HepG2 (cell line): ENCODE results near the gene CUL7. TPM values are rescaled to one million over a fixed set of nuclear protein-coding genes. Genes with fewer than 3 reads are reported as not detected.

ENCODE experiments used
- ARNTL ChIP-seq: sonication (generic); formaldehyde crosslinking; IDR thresholded peaks from 2 replicates; pipeline ENCODE4 v1.4.0; 2020; ENCODE audit warnings: mild to moderate bottlenecking, missing genetic modification reagents
- FIP1L1 ChIP-seq: fragments of 200-400 bp; formaldehyde crosslinking; IDR thresholded peaks from 2 replicates; pipeline ENCODE4 v1.6.1; 2018; ENCODE audit warnings: low read depth, mild to moderate bottlenecking, low read length, moderate library complexity, borderline replicate concordance; ENCODE audit not compliant: insufficient read depth
- KLF15 ChIP-seq: sonication (generic); formaldehyde crosslinking; IDR thresholded peaks from 2 replicates; pipeline ENCODE4 v1.8.1; 2023; ENCODE audit warnings: borderline replicate concordance, mild to moderate bottlenecking, inconsistent platforms, missing genetic modification reagents, mixed read lengths
- PAF1 ChIP-seq: IDR thresholded peaks from 2 replicates; pipeline ENCODE4 v1.6.1; 2016; ENCODE audit warnings: missing genetic modification reagents, missing compliant biosample characterization
- POLR2AphosphoS5 ChIP-seq: IDR thresholded peaks from 2 replicates; pipeline ENCODE4 v1.6.1; 2012; ENCODE audit warnings: low read depth, low read length
- SOX5 ChIP-seq: IDR thresholded peaks from 2 replicates; pipeline ENCODE4 v1.6.1; 2016; ENCODE audit warnings: borderline replicate concordance
- SP5 ChIP-seq: IDR thresholded peaks from 2 replicates; pipeline ENCODE4 v1.6.1; 2016; ENCODE audit warnings: low read depth, borderline replicate concordance
- ZNF431 ChIP-seq: sonication (generic); formaldehyde crosslinking; IDR thresholded peaks from 2 replicates; pipeline ENCODE4 v1.9.0; 2022; ENCODE audit warnings: missing genetic modification reagents, low read depth, mild to moderate bottlenecking, borderline replicate concordance
- ZNF44 ChIP-seq: sonication (generic); formaldehyde crosslinking; IDR thresholded peaks from 2 replicates; pipeline ENCODE4 v1.5.1; 2020; ENCODE audit warnings: mild to moderate bottlenecking, missing genetic modification reagents
- ZNF543 ChIP-seq: sonication (generic); formaldehyde crosslinking; IDR thresholded peaks from 2 replicates; pipeline ENCODE4 v1.4.0; 2020; ENCODE audit warnings: mild to moderate bottlenecking, missing genetic modification reagents
- ZNF558 ChIP-seq: sonication (generic); formaldehyde crosslinking; IDR thresholded peaks from 2 replicates; pipeline ENCODE4 v1.9.0; 2022; ENCODE audit warnings: mild to moderate bottlenecking, missing genetic modification reagents, borderline replicate concordance
- ZNF577 ChIP-seq: sonication (generic); formaldehyde crosslinking; IDR thresholded peaks from 2 replicates; pipeline ENCODE4 v1.4.0; 2020; ENCODE audit warnings: mild to moderate bottlenecking, low read depth, missing genetic modification reagents, borderline replicate concordance
- ZNF644 ChIP-seq: IDR thresholded peaks from 2 replicates; pipeline ENCODE4 v1.6.1; 2016; ENCODE audit warnings: low read depth
- ZNF678 ChIP-seq: sonication (generic); formaldehyde crosslinking; IDR thresholded peaks from 2 replicates; pipeline ENCODE4 v1.4.0; 2020; ENCODE audit warnings: mild to moderate bottlenecking, missing genetic modification reagents
- ZNF790 ChIP-seq: sonication (generic); formaldehyde crosslinking; IDR thresholded peaks from 2 replicates; pipeline ENCODE4 v1.8.0; 2022; ENCODE audit warnings: missing genetic modification reagents, mild to moderate bottlenecking, borderline replicate concordance
- polyA plus RNA-seq, 8 experiments: library from polyadenylated mRNA; depleted of rRNA in 3 of 8; stranded (reverse) in 7 of 8; unstranded in 1 of 8; fragments of >200 nt; fragmentation: Illumina TruSeq in 4 of 8; extraction: Trizol in 4 of 8; gene quantifications; 2 replicates each; pipeline versions ENCODE4 v1.2.1 to v1.2.3, GENCODE V29; 2011 to 2016; ENCODE audit warnings: low read depth in 4 of 8, missing spikeins in 1 of 8, mixed read lengths in 1 of 8; ENCODE audit not compliant: insufficient read depth in 1 of 8
- total RNA-seq, 5 experiments: library from RNA; depleted of rRNA; stranded (reverse); fragments of >200 nt; fragmentation: Illumina TruSeq; extraction: Trizol; gene quantifications; 2 replicates each; pipeline ENCODE4 v1.2.3, GENCODE V29; 2016; ENCODE audit warnings: low read depth in 1 of 5
- TF ChIP-seq, protein P1 (sequence below): sonication (generic); formaldehyde crosslinking; IDR thresholded peaks from 2 replicates; pipeline ENCODE4 v1.4.0; 2020; ENCODE audit warnings: missing genetic modification reagents
- TF ChIP-seq, protein P2 (sequence below): sonication (generic); formaldehyde crosslinking; IDR thresholded peaks from 2 replicates; pipeline ENCODE4 v1.5.1; 2020; ENCODE audit warnings: missing genetic modification reagents, mild to moderate bottlenecking, borderline replicate concordance
- TF ChIP-seq, protein P3 (sequence below): sonication (generic); formaldehyde crosslinking; IDR thresholded peaks from 2 replicates; pipeline ENCODE4 v1.8.0; 2022; ENCODE audit warnings: mild to moderate bottlenecking, missing genetic modification reagents, moderate library complexity
- TF ChIP-seq, protein P4 (sequence below): sonication (generic); formaldehyde crosslinking; conservative IDR thresholded peaks from 2 replicates; pipeline ENCODE4 v1.5.0; 2020; ENCODE audit warnings: missing genetic modification reagents

CUL7 gene
- total and polyA plus RNA-seq, 2 of the 13 experiments (the other 11 are each of a cell fraction or from before 2014, with no cell fraction given), result 32.0 to 60.7 TPM

DNA sequence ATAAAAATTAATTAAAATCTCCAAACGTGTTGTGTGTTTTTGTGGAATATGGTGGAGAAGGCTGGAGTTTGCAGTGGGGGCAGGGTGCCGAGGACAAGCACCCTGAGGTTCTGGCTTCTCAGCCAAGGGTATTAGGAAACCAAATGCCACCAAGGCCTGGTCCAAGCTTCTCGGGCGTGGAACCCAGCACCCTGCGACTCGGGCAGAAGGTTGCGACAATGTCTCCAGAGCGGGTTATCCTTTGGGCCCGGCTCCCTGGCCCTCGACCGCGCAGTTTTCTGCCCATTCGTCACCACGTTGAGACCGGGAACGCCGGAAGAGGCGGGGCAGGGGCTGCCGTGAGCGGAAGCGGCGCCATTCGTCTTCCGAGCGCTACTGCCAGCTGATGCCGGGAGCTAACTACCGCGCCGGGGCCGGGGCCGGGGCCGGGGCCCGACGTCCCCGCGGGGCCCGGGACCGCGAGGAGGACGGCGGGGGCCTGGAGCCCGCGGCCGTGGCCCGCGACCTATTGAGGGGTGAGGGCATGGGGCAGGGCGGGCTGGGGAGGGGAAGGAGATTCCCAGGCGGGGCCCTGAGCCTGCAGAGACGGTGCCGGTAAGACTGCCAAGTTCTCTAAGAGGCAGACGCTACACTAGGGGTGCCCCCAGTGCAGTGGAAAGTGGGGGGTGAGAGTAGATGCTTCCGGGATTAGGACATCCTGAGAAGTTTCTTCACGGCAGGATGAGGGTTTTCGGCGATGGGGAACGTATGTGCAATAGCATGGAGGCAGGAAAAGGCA, 32.2 kb downstream of the CUL7 start, which contains the start of gene RRP36 (continued):
- TF ChIP-seq, protein P1, sequence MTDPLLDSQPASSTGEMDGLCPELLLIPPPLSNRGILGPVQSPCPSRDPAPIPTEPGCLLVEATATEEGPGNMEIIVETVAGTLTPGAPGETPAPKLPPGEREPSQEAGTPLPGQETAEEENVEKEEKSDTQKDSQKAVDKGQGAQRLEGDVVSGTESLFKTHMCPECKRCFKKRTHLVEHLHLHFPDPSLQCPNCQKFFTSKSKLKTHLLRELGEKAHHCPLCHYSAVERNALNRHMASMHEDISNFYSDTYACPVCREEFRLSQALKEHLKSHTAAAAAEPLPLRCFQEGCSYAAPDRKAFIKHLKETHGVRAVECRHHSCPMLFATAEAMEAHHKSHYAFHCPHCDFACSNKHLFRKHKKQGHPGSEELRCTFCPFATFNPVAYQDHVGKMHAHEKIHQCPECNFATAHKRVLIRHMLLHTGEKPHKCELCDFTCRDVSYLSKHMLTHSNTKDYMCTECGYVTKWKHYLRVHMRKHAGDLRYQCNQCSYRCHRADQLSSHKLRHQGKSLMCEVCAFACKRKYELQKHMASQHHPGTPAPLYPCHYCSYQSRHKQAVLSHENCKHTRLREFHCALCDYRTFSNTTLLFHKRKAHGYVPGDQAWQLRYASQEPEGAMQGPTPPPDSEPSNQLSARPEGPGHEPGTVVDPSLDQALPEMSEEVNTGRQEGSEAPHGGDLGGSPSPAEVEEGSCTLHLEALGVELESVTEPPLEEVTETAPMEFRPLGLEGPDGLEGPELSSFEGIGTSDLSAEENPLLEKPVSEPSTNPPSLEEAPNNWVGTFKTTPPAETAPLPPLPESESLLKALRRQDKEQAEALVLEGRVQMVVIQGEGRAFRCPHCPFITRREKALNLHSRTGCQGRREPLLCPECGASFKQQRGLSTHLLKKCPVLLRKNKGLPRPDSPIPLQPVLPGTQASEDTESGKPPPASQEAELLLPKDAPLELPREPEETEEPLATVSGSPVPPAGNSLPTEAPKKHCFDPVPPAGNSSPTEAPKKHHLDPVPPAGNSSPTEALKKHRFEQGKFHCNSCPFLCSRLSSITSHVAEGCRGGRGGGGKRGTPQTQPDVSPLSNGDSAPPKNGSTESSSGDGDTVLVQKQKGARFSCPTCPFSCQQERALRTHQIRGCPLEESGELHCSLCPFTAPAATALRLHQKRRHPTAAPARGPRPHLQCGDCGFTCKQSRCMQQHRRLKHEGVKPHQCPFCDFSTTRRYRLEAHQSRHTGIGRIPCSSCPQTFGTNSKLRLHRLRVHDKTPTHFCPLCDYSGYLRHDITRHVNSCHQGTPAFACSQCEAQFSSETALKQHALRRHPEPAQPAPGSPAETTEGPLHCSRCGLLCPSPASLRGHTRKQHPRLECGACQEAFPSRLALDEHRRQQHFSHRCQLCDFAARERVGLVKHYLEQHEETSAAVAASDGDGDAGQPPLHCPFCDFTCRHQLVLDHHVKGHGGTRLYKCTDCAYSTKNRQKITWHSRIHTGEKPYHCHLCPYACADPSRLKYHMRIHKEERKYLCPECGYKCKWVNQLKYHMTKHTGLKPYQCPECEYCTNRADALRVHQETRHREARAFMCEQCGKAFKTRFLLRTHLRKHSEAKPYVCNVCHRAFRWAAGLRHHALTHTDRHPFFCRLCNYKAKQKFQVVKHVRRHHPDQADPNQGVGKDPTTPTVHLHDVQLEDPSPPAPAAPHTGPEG, result peak; percentile 47; the same call in 1 of the 2 replicates
- TF ChIP-seq SP5 (CRISPR knock-in tag) (peak; percentile 94), ZNF44 (CRISPR knock-in tag) (peak; percentile 87; the same call in 1 of the 2 replicates), ZNF431 (peak; percentile 27; the same call in 1 of the 2 replicates), ZNF543 (CRISPR knock-in tag) (no peak), ZNF678 (peak; percentile 54; the same call in 1 of the 2 replicates), KLF15 (CRISPR knock-in tag) (peak; percentile 54; the same call in 1 of the 2 replicates), ZNF644 (CRISPR knock-in tag) (peak; percentile 78; the same call in 1 of the 2 replicates), ZNF790 (no peak; the same call in 1 of the 2 replicates), SOX5 (CRISPR knock-in tag) (0 out of 2 replicates have a peak, but pooled peaks have one; percentile 18), ZNF558 (no peak), FIP1L1 (no peak), PAF1 (CRISPR knock-in tag) (no peak; the same call in 1 of the 2 replicates), ARNTL (CRISPR knock-in tag) (no peak; the same call in 1 of the 2 replicates), POLR2AphosphoS5 (peak; percentile 81), ZNF577 (CRISPR knock-in tag) (no peak)
- TF ChIP-seq, protein P2, sequence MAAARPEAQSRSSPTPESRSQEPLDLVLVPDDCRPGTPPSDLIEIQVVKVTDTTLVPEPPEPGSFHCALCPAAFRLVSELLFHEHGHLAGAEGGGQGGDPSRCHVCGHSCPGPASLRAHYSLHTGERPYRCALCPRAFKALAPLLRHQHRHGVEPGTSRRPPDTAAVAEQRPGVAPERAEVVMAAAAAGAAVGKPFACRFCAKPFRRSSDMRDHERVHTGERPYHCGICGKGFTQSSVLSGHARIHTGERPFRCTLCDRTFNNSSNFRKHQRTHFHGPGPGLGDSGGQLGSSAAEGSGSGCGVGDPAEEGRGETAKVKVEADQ (CRISPR knock-in tag), result peak; percentile 83; the same call in 1 of the 2 replicates
- TF ChIP-seq, protein P3, sequence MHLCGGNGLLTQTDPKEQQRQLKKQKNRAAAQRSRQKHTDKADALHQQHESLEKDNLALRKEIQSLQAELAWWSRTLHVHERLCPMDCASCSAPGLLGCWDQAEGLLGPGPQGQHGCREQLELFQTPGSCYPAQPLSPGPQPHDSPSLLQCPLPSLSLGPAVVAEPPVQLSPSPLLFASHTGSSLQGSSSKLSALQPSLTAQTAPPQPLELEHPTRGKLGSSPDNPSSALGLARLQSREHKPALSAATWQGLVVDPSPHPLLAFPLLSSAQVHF (CRISPR knock-in tag), result peak; percentile 73; the same call in 1 of the 2 replicates
- TF ChIP-seq, protein P4, sequence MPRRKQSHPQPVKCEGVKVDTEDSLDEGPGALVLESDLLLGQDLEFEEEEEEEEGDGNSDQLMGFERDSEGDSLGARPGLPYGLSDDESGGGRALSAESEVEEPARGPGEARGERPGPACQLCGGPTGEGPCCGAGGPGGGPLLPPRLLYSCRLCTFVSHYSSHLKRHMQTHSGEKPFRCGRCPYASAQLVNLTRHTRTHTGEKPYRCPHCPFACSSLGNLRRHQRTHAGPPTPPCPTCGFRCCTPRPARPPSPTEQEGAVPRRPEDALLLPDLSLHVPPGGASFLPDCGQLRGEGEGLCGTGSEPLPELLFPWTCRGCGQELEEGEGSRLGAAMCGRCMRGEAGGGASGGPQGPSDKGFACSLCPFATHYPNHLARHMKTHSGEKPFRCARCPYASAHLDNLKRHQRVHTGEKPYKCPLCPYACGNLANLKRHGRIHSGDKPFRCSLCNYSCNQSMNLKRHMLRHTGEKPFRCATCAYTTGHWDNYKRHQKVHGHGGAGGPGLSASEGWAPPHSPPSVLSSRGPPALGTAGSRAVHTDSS (CRISPR knock-in tag), result no peak
